ENCODE data around the gene ATG10.

The ATG10 gene

GRCh38 chr5:81963544-81963943 is 8.3 kb upstream of the ATG10 start:
- CTCF ChIA-PET, result no interaction called here
- TF ChIP-seq HDGF (IDR thresholded peaks at IDR 0.05; ENCODE audit: borderline replicate concordance), result no peak
- TF ChIP-seq PKNOX1 (IDR thresholded peaks at IDR 0.05), result no peak
- TF ChIP-seq FOXM1 (IDR thresholded peaks at IDR 0.05; ENCODE audit: borderline replicate concordance), result no peak
- no peak for TF ChIP-seq TARDBP (IDR thresholded peaks at IDR 0.05)
- no peak for TF ChIP-seq BHLHE40 (IDR thresholded peaks at IDR 0.05; ENCODE audit: borderline replicate concordance)
- no peak for TF ChIP-seq ZNF384 (IDR thresholded peaks at IDR 0.05)
- TF ChIP-seq CTBP1 (IDR thresholded peaks at IDR 0.05; ENCODE audit: borderline replicate concordance), result no peak
- TF ChIP-seq SUZ12 (IDR thresholded peaks at IDR 0.05), result no peak
- TF ChIP-seq LEF1 (IDR thresholded peaks at IDR 0.05; ENCODE audit: borderline replicate concordance), result no peak
- TF ChIP-seq FOXK2 (IDR thresholded peaks at IDR 0.05), result no peak
- no peak for TF ChIP-seq ARNT (IDR thresholded peaks at IDR 0.05)
- no peak for TF ChIP-seq NFRKB (IDR thresholded peaks at IDR 0.05)
- no peak for TF ChIP-seq SP1 (IDR thresholded peaks at IDR 0.05)
- no peak for TF ChIP-seq ELF4 (IDR thresholded peaks at IDR 0.05)
- no peak for TF ChIP-seq L3MBTL2 (conservative IDR thresholded peaks at IDR 0.05)
- TF ChIP-seq FOXA1 (IDR thresholded peaks at IDR 0.05), result no peak
- POLR2A ChIA-PET, result no interaction called here
- no peak for DNase-seq (ENCODE audit: extremely low spot score)

GRCh38 chr5:81965524-81965923 is 6.3 kb upstream of the ATG10 start:
- POLR2A ChIA-PET, result no interaction called here
- TF ChIP-seq L3MBTL2 (conservative IDR thresholded peaks at IDR 0.05) (no peak), FOXA1 (IDR thresholded peaks at IDR 0.05) (no peak), CTBP1 (IDR thresholded peaks at IDR 0.05; ENCODE audit: borderline replicate concordance) (no peak), PKNOX1 (IDR thresholded peaks at IDR 0.05) (no peak)
- CTCF ChIA-PET, result no interaction called here
- no peak for DNase-seq (ENCODE audit: extremely low spot score)

GRCh38 chr5:81969226-81969625 is 2.6 kb upstream of the ATG10 start:
- ChIA-PET POLR2A (no interaction called here), CTCF (no interaction called here)

GRCh38 chr5:81969912-81970311 is 1.9 kb upstream of the ATG10 start:
- ChIA-PET POLR2A (interaction anchor here (1.3 kb wide), 1 partner anchor 41 kb away, joined by 3 read pairs; no protein-coding TSS in a partner anchor), CTCF (no interaction called here)
- DNase-seq (ENCODE audit: extremely low spot score), result no peak
- no peak for TF ChIP-seq ELF4 (IDR thresholded peaks at IDR 0.05)
- TF ChIP-seq FOXA1 (IDR thresholded peaks at IDR 0.05), result no peak
- no peak for TF ChIP-seq ARNT (IDR thresholded peaks at IDR 0.05)
- TF ChIP-seq FOXK2 (IDR thresholded peaks at IDR 0.05), result no peak
- TF ChIP-seq TARDBP (IDR thresholded peaks at IDR 0.05), result no peak
- no peak for TF ChIP-seq NFRKB (IDR thresholded peaks at IDR 0.05)
- no peak for TF ChIP-seq L3MBTL2 (conservative IDR thresholded peaks at IDR 0.05)
- no peak for TF ChIP-seq SUZ12 (IDR thresholded peaks at IDR 0.05)
- no peak for TF ChIP-seq CTBP1 (IDR thresholded peaks at IDR 0.05; ENCODE audit: borderline replicate concordance)
- TF ChIP-seq PKNOX1 (IDR thresholded peaks at IDR 0.05), result no peak

More at GRCh38 chr5:81969226-81969625, 2.6 kb upstream of the ATG10 start:
- no peak for TF ChIP-seq ARNT (IDR thresholded peaks at IDR 0.05)
- TF ChIP-seq SUZ12 (IDR thresholded peaks at IDR 0.05), result no peak
- no peak for TF ChIP-seq SP1 (IDR thresholded peaks at IDR 0.05)
- no peak for TF ChIP-seq PKNOX1 (IDR thresholded peaks at IDR 0.05)
- TF ChIP-seq ZNF384 (IDR thresholded peaks at IDR 0.05), result no peak
- TF ChIP-seq TARDBP (IDR thresholded peaks at IDR 0.05), result no peak
- no peak for TF ChIP-seq BHLHE40 (IDR thresholded peaks at IDR 0.05; ENCODE audit: borderline replicate concordance)
- no peak for TF ChIP-seq FOXA1 (IDR thresholded peaks at IDR 0.05)
- no peak for TF ChIP-seq CTBP1 (IDR thresholded peaks at IDR 0.05; ENCODE audit: borderline replicate concordance)
- no peak for TF ChIP-seq NFRKB (IDR thresholded peaks at IDR 0.05)
- no peak for TF ChIP-seq HDGF (IDR thresholded peaks at IDR 0.05; ENCODE audit: borderline replicate concordance)
- TF ChIP-seq ELF4 (IDR thresholded peaks at IDR 0.05), result no peak
- TF ChIP-seq L3MBTL2 (conservative IDR thresholded peaks at IDR 0.05), result no peak
- TF ChIP-seq FOXK2 (IDR thresholded peaks at IDR 0.05), result no peak
- TF ChIP-seq FOXM1 (IDR thresholded peaks at IDR 0.05; ENCODE audit: borderline replicate concordance), result no peak
- no peak for TF ChIP-seq LEF1 (IDR thresholded peaks at IDR 0.05; ENCODE audit: borderline replicate concordance)
- no peak for DNase-seq (ENCODE audit: extremely low spot score)

GRCh38 chr5:81971111-81971711 is 612 bp upstream of the ATG10 start:
- no peak for DNase-seq (ENCODE audit: extremely low spot score)
- TF ChIP-seq HDGF (IDR thresholded peaks at IDR 0.05; ENCODE audit: borderline replicate concordance) (no peak), ELF4 (IDR thresholded peaks at IDR 0.05) (no peak), ARNT (IDR thresholded peaks at IDR 0.05) (no peak), NFRKB (IDR thresholded peaks at IDR 0.05) (no peak), FOXA1 (IDR thresholded peaks at IDR 0.05) (no peak), FOXK2 (IDR thresholded peaks at IDR 0.05) (no peak), PKNOX1 (IDR thresholded peaks at IDR 0.05) (no peak), L3MBTL2 (conservative IDR thresholded peaks at IDR 0.05) (peak; percentile 30), BHLHE40 (IDR thresholded peaks at IDR 0.05; ENCODE audit: borderline replicate concordance) (no peak), LEF1 (IDR thresholded peaks at IDR 0.05; ENCODE audit: borderline replicate concordance) (no peak), CTBP1 (IDR thresholded peaks at IDR 0.05; ENCODE audit: borderline replicate concordance) (no peak), ZNF384 (IDR thresholded peaks at IDR 0.05) (peak; percentile 72), TARDBP (IDR thresholded peaks at IDR 0.05) (no peak), FOXM1 (IDR thresholded peaks at IDR 0.05; ENCODE audit: borderline replicate concordance) (no peak), SUZ12 (IDR thresholded peaks at IDR 0.05) (no peak)

More at GRCh38 chr5:81971111-81971711, 612 bp upstream of the ATG10 start:
- CTCF ChIA-PET, result no interaction called here
- POLR2A ChIA-PET, result interaction anchor here (0.6 to 1.5 kb wide), 9 partner anchors 40 to 563 kb away, joined by 3 to 4 read pairs (median 3); partner anchors contain the start of gene SSBP2

All from HEK293T (cell line).